GM19463 (cell line): Measurements from ENCODE around the gene GCN1.

ENCODE experiments used
- ATAC-seq: cut with Tn5 transposase; IDR thresholded peaks from one replicate; pipeline ENCODE4 v1.9.1; 2021; ENCODE audit warnings: mild to moderate bottlenecking, moderate library complexity; ENCODE audit not compliant: unreplicated experiment

Gene GCN1

DNA sequence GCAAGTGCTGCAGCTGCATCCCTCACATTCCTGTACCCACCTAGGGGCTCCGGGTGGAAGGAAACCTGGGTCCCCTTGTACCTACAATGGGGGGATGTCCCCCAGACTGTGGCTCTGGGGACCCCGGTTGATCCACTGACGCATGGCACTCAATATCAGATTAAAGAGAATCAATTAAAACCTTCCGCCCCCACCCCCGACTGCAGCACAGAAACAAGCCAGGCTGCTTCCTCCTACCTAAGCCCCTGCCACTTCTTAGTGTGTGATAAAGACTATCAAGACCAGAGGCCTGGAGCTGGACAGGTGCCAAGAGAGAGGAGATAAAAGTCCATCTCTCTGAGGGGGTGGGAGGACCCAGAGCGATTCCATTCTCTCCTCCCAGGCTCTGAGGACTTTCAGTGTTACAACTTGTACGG, 34.6 kb upstream of the GCN1 start:
- ATAC-seq = no peak

- ATAC-seq = peak; percentile 77
Observed at GRCh38 chr12:120228291-120229070, 34.0 kb upstream of the GCN1 start.

- ATAC-seq = no peak
Observed at GRCh38 chr12:120228041-120228290, 33.5 kb upstream of the GCN1 start.

DNA sequence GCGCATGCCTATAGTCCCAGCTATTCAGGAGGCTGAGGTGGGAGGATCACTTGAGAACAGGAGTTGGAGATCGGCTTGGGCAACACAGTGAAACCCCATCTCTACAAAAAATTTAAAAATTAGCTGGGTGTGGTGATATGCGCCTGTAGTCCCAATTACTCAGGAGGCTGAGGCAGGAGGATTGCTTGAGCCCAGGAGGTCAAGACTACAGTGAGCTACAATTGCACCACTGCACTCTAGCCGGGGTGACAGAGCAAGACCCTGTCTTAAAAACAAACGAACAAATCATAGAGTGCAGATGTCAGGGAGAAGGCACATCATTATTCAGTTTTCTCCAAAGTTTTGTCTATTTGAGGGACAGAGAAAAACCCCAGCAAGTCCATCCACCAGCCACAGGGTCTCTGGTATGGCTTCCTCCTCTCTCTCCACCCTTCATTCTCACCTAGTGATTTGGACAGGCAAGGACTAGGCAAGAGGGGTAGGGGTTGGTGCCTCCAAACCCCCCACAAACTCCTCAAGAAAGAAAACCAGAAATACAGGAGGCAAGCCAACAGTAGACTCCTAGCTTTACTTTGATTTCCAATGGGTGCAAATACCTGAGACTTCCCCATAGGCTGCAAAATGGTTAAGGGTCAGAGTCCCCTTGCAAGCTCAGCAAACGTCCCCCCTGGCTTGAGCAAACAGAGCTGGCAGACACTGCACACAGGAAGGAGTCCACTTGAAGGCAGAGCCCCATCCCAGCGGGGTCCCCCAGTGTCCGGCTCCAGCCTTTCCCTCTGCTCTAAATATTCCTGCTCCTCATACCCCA, 32.9 kb upstream of the GCN1 start:
- no peak for ATAC-seq

- ATAC-seq = peak; percentile 50
Observed at GRCh38 chr12:120225852-120226640, 31.5 kb upstream of the GCN1 start.

GRCh38 chr12:120225200-120225558, 30.7 kb upstream of the GCN1 start:
- ATAC-seq = no peak

DNA sequence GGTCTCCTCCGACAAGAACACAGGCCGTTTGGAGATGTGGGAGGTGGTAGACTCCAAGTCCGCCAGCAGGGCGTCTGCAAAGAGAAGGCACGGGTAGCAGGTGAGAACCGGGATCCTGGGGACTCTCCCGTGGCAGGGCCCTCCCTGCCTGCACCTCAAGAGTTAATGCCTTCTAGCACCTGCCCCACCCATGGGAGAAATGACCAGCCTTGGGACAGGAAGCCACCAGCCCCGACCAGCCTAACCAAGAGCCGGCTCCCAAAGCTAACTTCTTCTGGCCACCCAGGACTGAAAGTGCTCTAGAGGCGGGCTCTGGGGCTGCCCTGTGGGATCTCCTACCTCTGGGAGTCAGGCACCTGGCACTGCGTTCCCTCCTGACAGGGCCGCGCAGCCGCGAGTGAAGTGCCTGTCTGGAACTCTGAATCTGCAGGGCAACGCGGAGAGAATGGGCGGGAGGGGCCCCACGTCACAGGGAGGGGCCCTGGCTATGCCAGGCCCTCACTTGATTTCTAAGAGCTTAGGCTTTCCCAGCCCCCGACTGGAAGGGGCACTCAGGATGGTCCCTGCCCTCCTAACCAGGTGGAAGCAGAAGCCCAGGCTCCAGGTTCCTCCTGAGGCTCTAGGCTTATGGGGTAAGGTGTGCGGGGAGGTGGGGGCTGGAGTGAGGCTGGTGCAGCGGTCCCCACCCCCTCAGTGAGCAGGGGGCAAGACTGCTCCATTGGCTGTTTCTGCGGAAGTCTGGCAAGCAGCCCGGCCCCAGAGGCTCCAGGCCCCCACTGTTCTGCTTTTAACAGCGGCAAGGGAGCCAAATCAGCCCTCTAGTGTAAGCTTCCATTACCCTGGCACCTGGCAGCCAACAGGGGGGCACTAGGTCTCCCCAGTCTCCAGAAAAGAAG, 30.0 kb upstream of the GCN1 start:
- ATAC-seq = no peak

GRCh38 chr12:120223458-120224303, 29.2 kb upstream of the GCN1 start:
- no peak for ATAC-seq

- ATAC-seq = no peak
Observed at GRCh38 chr12:120222288-120222832, 27.8 kb upstream of the GCN1 start.

DNA sequence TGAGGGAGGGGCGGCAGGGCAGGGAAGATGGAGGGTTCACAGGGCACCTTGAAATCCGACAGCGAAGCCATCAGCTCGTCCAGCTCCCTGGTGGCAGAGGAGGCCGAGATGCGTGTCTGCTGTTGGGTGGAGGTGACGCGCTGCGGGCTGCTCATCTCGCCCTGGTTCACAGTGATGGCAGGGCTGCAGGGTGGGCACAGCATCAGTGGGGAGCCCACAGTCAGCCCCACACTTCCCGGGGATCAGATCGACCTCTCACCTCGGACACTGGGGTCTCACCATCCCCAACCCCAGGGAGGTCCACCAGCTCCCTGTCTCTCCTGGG, 27.0 kb upstream of the GCN1 start:
- no peak for ATAC-seq

- ATAC-seq = no peak
Observed at GRCh38 chr12:120220838-120221575, 26.5 kb upstream of the GCN1 start.

GRCh38 chr12:120218680-120219606, 24.4 kb upstream of the GCN1 start:
- ATAC-seq = no peak

GRCh38 chr12:120216742-120217605, 22.5 kb upstream of the GCN1 start:
- no peak for ATAC-seq

DNA sequence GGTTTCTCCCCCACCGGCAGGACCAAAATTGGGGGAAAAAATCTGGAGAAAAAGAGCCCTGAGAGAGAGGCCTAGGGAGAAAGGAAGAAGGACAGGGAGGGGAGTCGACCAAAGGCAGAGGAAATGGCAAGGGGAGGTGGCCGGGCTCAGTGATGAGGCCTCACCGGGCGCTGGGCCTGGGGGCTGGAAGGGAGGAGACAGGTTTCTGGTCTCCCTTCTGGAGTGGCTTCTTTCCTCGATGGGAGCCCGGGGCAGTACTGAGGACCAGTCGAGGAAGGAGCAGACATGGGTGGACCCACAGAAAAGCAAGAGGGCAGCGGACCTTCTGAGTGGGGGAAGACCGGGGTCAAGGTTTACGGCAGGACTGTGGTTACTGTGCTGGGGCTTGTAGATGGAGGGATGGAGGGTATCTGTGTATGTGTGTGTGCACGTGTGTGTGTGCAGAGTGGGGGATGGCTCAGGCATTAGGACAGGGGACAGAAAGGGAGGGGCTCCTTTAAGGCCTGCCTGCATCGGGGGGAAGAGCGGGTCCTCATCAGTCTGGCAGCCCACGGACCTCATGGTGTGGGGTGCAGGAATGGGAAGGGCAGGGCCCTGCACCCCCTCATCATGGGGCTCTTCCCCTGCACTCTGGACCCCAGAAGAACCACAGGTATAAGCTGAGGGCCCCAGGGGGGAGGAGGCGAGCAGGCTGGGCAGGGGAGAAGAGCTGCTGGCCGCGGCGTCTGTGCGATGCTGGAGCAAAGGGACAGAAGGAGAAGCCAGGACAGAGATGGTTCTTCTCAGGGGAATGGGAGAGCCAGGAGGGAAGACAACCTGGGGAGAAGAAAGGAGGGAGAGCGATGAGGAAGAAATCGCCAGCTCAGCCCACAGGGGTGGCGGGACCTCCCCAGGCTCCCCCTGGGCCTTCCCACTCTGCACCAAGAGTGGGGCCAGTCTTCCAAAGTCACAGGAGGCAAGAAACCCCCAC, 21.5 kb upstream of the GCN1 start:
- no peak for ATAC-seq

DNA sequence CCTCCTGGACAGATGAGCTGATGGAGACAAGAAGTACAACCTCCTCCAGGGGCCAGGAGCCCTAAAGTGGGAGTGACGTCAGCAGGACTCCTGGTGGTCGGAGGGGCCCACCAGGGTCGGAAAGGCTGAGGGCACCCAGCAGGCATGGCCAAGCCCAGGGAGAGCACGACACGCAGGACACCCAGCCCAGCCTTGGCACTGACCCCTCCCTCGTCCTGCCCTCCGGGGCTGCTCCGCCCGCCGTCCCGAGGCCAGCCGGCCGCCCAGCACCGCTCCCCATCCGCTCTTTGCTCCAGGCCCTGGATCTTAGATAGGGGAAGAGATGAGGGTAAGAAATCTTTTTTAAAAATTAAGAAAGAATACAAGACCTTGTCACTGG, 20.8 kb upstream of the GCN1 start:
- no peak for ATAC-seq
